ENCODE measurements around the gene LSM10.
A peak's percentile ranks its signal among the peaks of the same experiment; 100 is the strongest.

LSM10 gene

GRCh38 chr1:36352125-36352909, 45.4 kb downstream of the LSM10 start:
- in situ Hi-C loops (cut with HindIII; ENCODE audit: low sequenced_read_pairs) = no loop called here

GRCh38 chr1:36351227-36351977, 46.3 kb downstream of the LSM10 start:
- H3K4me3 ChIP-seq (ENCODE audit: low read depth, low read length) = no peak overlapping the region
- TF ChIP-seq CTCF (IDR thresholded peaks at IDR 0.05; ENCODE audit: low read depth, low read length) = peak; percentile 20
- in situ Hi-C loops (cut with HindIII; ENCODE audit: low sequenced_read_pairs) = no loop called here
- peak; percentile 87 for DNase-seq (ENCODE audit: low read depth, low spot score)

More at GRCh38 chr1:36352125-36352909, 45.4 kb downstream of the LSM10 start:
- DNase-seq (ENCODE audit: low read depth, low spot score) = peak; percentile 15
- no peak overlapping the region for H3K4me3 ChIP-seq (ENCODE audit: low read depth, low read length)
- TF ChIP-seq CTCF (IDR thresholded peaks at IDR 0.05; ENCODE audit: low read depth, low read length) = peak; percentile 27

GRCh38 chr1:36350659-36351226, 47.0 kb downstream of the LSM10 start:
- no peak for TF ChIP-seq CTCF (IDR thresholded peaks at IDR 0.05; ENCODE audit: low read depth, low read length)
- H3K4me3 ChIP-seq (ENCODE audit: low read depth, low read length) = no peak overlapping the region
- in situ Hi-C loops (cut with HindIII; ENCODE audit: low sequenced_read_pairs) = no loop called here
- DNase-seq (ENCODE audit: low read depth, low spot score) = peak; percentile 83

- peak; percentile 39 for DNase-seq (ENCODE audit: low read depth, low spot score)
- in situ Hi-C loops (cut with HindIII; ENCODE audit: low sequenced_read_pairs) = no loop called here
- no peak for TF ChIP-seq CTCF (IDR thresholded peaks at IDR 0.05; ENCODE audit: low read depth, low read length)
- H3K4me3 ChIP-seq (ENCODE audit: low read depth, low read length) = no peak overlapping the region
Measured at GRCh38 chr1:36349839-36350238, 47.9 kb downstream of the LSM10 start.

GRCh38 chr1:36349241-36349671, 48.5 kb downstream of the LSM10 start:
- in situ Hi-C loops (cut with HindIII; ENCODE audit: low sequenced_read_pairs) = no loop called here
- TF ChIP-seq CTCF (IDR thresholded peaks at IDR 0.05; ENCODE audit: low read depth, low read length) = no peak
- peak; percentile 65 for DNase-seq (ENCODE audit: low read depth, low spot score)

GRCh38 chr1:36346741-36347370, 50.9 kb downstream of the LSM10 start:
- in situ Hi-C loops (cut with HindIII; ENCODE audit: low sequenced_read_pairs) = no loop called here
- H3K4me3 ChIP-seq (ENCODE audit: low read depth, low read length) = no peak overlapping the region
- no peak for TF ChIP-seq CTCF (IDR thresholded peaks at IDR 0.05; ENCODE audit: low read depth, low read length)
- no peak for DNase-seq (ENCODE audit: low read depth, low spot score)

More at GRCh38 chr1:36349241-36349671, 48.5 kb downstream of the LSM10 start:
- no peak overlapping the region for H3K4me3 ChIP-seq (ENCODE audit: low read depth, low read length)
